ENCODE measurements around the gene EAF1.
"Not testable (repeated sequence)": the region's sequence is repeated elsewhere in the genome, so short reads cannot be mapped to it uniquely, and the experiment has no call there.

Gene EAF1

DNA sequence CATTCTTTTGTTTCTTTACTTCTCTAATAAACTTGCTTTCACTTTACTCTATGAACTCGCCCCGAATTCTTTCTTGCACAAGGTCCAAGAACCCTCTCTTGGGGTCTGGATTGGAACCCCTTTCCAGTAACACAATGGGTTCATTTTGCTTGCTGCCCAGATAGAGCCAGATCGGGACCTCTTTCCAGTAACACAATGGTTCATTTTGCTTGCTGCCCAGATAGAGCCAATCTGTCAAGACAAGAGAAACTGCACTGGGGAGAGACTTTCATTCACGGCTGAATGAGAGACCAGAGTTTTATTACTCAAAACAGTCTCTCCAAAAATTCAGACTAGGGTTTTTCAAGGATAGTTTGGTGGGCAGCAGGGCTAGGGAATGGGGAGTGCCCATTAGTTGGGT, 25.5 kb upstream of the EAF1 start:
- DNase-seq, result no peak

DNA sequence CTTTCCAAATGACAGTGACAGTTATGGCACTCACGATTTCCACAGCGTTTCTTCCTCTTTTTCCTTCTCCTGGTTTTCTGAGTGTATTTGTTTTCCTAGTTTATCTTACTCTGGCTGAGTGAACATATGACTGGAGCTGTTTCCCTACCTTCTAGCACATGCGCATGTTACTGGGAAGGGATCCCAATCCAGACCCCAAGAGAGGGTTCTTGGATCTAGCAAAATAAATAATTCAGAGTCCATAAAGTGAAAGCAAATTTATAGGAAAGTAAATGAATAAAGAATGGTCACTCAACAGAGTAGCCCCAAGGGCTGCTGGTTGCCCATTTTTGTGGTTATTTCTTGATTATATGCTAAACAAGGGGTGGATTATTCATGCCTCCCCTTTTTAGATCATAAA, 23.9 kb upstream of the EAF1 start:
- in situ Hi-C loops (cut with MboI; ENCODE audit: low pct_unique_long_range_greater_than_20kb, low sequenced_read_pairs), result loop anchor here (25.0 kb wide), 1 partner anchor 466 kb away; the partner anchor contains the start of gene NR2C2
- DNase-seq, result no peak

More for the DNA sequence above, 25.5 kb upstream of the EAF1 start:
- in situ Hi-C loops (cut with MboI; ENCODE audit: low pct_unique_long_range_greater_than_20kb, low sequenced_read_pairs), result loop anchor here (25.0 kb wide), 1 partner anchor 465 kb away; the partner anchor contains the start of gene NR2C2

DNA sequence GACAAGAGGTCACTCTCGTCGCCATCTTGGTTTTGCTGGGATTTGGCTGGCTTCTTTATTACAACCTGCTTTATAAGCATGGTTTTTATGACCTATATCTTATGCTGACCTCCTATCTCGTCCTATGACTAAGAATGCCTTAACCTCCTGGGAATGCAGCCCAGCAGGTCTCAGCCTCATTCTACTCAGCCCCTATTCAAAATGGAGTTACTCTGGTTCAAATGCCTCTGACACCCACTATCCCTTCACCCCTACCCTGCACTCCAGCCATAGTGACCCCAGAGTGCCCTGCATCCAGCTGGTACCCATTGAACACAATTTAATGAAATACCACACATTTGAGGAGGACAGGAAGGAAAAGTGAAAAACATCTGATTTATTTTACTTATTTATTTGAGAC, 23.4 kb upstream of the EAF1 start:
- in situ Hi-C loops (cut with MboI; ENCODE audit: low pct_unique_long_range_greater_than_20kb, low sequenced_read_pairs), result loop anchor here (25.0 kb wide), 1 partner anchor 467 kb away; the partner anchor contains the start of gene NR2C2
- no peak for DNase-seq

DNA sequence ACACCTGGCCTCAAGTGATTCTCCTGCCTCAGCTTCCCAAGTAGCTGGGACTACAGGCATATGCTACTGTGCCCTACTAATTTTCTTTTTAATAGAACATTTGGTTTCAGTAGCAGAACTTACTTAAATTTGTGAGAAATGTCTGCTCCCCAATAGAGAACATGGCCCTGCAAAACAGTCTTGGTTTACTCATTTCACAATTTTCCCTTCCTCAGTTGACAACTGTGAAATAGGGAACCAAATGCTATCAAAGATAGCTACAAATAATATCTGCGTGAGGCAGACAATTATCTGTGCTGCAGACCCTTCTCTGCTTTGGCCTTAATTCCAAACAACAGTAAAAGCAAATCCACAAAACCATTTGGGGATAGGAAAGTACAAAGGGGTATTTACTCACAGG, 22.6 kb upstream of the EAF1 start:
- in situ Hi-C loops (cut with MboI; ENCODE audit: low pct_unique_long_range_greater_than_20kb, low sequenced_read_pairs), result loop anchor here (25.0 kb wide), 1 partner anchor 467 kb away; the partner anchor contains the start of gene NR2C2
- DNase-seq, result no peak

DNA sequence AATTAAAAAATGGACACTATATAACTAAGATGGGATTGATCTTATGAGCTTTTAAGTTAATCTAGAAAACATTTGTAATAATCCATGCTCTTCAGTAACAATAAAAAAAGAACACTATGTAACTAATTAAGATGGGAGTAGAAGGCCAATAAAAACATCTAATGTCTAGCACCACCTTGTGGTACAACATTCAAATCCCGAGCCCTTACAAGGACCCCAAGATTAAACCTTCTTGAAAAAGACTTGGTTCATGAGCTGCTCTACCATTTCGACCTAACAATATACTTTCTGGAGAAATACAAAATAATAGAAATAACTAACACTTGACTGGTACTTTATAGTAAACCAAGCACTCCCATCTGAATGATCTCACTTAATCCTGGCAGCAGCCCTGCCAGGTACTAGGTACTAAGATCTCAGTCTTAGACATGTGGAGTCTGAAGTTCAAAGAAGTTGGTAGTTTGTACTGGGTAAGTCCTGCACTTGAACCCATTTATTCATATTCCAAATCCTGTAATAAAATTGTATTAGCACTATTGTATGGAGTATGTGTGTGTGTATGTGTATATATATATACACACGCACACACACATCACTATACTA, 21.8 kb upstream of the EAF1 start:
- in situ Hi-C loops (cut with MboI; ENCODE audit: low pct_unique_long_range_greater_than_20kb, low sequenced_read_pairs), result loop anchor here (25.0 kb wide), 1 partner anchor 468 kb away; the partner anchor contains the start of gene NR2C2
- DNase-seq, result peak; percentile 66

DNA sequence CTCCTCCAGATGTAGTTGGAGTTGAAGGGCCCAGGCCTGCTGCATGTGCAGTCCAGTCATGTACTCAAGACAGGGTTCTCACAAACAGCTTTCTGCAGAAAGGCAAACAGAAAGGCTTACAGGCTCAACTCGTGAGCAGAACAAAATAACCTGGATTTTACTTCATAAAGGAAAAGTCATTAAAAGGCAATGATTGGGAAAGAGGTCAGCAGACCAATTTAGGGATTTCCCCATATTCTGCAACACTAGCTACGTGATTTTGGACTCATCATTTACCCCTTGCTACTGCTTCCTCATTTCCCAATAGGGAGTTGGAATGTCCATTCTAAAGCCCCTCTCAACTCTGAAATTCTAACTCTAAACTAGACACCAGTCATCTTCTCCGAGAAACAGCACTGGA, 18.2 kb upstream of the EAF1 start:
- in situ Hi-C loops (cut with MboI; ENCODE audit: low pct_unique_long_range_greater_than_20kb, low sequenced_read_pairs), result loop anchor here (25.0 kb wide), 1 partner anchor 472 kb away; the partner anchor contains the start of gene NR2C2
- no peak for DNase-seq

DNA sequence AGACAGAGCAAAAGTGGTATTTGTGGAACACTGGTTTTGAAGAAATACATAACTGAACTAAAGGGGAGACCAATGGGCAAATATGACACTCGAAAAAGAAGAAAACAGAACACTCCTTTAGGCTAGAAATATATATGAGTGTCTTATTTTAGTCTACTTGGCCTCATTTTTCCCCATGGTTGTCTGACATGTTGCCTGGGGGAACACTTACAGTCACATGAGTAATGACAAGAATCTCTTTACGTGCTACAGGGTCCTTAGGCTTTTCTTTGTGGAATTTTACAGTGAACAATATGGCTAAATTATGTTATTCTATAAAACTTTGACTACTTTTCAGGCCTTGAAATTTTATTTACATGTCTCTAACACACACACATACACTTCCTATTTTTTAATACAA, 17.6 kb upstream of the EAF1 start:
- in situ Hi-C loops (cut with MboI; ENCODE audit: low pct_unique_long_range_greater_than_20kb, low sequenced_read_pairs), result loop anchor here (25.0 kb wide), 1 partner anchor 472 kb away; the partner anchor contains the start of gene NR2C2

DNA sequence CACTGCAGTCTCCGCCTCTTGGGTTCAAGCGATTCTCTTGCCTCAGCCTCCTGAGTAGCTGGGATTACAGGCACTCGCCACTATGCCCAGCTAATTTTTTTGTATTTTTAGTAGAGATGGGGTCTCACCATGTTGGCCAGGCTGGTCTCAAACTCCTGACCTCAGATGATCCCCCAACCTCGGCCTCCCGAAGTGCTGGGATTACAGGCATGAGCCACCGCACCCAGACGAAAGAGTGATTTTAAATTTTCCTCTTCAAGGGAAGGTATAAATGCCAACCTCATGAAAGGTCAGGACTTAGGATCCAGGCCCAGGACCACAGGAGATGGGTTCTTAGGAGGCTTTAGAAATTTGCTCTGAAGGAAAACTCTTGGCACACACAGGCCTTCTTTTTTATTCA, 16.4 kb upstream of the EAF1 start:
- in situ Hi-C loops (cut with MboI; ENCODE audit: low pct_unique_long_range_greater_than_20kb, low sequenced_read_pairs), result loop anchor here (25.0 kb wide), 1 partner anchor 474 kb away; the partner anchor contains the start of gene NR2C2
- not testable (repeated sequence) for DNase-seq

More for the DNA sequence above, 17.6 kb upstream of the EAF1 start:
- no peak for DNase-seq

DNA sequence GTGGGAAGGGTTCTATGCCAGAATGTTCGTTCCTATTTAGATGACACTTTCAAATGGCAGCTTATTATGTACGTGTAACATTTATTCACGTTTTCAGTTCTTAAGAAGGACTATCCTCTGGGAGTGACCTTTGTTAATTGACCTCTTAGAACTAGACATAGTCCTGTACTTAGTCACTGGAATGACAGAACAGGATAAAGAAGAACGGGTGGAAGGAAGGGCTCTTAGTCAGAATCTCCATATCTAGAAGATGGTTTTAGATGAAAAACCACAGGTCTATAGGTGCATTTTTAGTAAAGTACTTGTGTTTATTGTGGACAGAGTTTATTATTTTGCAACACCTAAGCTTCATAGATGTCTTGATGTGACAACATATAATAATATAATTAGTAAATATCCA, 6.5 kb upstream of the EAF1 start:
- in situ Hi-C loops (cut with MboI; ENCODE audit: low pct_unique_long_range_greater_than_20kb, low sequenced_read_pairs), result loop anchor here (25.0 kb wide), 1 partner anchor 484 kb away; the partner anchor contains the start of gene NR2C2
- DNase-seq, result no peak

DNA sequence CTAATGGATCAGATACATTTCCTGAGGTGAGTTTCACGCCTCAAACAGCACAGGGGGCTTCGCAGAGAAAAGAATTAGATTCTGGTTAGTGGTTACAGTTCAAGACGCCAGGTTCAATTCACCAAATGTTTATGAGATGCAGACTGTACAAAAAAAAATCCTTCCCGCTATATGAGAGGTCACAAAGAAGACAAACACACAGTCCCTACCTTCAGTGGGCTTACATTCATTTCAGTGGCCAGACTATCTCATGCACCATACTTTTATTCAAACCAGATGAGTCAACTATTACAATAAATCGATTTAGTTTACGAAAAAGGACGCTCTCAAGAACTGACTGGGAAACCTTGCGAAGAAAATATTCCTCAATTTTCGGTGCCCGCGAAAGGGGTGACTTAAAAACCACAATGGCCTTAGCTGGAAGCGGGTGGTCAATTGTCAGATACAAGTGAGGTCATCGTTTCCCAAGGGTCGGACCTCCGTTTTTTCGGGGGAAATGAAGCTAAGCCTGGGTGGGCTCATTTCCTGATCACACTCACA, 749 bp upstream of the EAF1 start:
- in situ Hi-C loops (cut with MboI; ENCODE audit: low pct_unique_long_range_greater_than_20kb, low sequenced_read_pairs), result no loop called here
- DNase-seq, result no peak

DNA sequence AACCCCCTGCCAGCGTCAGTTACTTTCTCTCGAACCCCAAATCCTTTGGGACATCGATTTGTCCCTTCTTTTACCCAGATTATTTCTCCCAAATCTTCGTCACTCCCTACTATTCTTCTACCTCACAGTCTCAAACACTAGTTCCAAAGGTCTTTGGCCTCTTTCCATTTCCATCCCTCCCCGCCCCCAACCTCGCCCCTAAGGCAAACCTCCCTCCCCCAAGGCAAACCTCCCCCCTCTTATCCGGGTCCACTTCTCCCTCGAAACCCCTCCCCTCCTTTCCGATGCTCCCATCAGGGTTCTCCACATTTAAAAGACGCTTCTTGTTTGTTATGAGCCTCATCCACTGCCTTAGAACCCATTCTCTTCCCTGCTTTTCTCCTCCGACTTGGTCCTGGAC, 583 bp downstream of the EAF1 start:
- DNase-seq, result no peak

DNA sequence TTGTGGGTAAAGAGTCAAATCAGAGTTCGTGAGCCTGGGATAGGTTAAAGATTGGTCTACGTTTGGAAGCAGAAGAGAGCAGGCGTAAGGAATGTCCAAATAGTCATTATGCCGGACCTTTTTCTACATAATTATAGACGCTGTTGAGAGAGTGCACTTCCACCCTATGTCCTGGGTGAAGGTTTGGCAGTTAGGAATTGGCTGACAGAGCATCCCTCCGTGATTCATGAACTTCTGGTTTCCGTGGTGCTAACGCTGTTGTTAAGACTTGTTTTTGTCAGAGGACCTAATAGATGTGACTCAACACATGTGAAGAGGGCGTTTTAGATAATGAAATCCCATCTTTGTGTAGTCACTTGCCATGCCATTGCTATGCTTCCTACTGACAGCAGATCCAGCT, 1.1 kb downstream of the EAF1 start:
- DNase-seq, result no peak

More for the DNA sequence above, 583 bp downstream of the EAF1 start:
- in situ Hi-C loops (cut with MboI; ENCODE audit: low pct_unique_long_range_greater_than_20kb, low sequenced_read_pairs), result no loop called here

DNA sequence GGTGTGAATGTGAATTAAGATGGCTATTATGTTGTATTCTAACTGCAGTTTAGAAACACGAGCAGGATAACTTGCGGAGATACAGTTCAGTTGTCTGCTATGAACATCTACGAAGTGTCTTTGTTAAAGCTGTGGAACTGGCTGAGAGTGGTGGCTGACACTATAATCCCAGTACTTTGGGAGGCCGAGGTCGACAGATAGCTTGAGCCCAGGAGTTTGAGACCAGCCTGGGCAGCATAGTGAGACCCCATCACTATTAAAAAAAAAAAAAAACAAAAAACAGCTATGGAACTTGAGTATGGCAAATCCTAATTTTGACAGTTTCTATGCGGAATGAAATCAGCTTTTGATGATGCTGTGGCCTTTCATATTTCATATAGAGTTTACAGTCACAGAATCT, 1.7 kb downstream of the EAF1 start:
- in situ Hi-C loops (cut with MboI; ENCODE audit: low pct_unique_long_range_greater_than_20kb, low sequenced_read_pairs), result no loop called here
- DNase-seq, result no peak

More for the DNA sequence above, 1.1 kb downstream of the EAF1 start:
- in situ Hi-C loops (cut with MboI; ENCODE audit: low pct_unique_long_range_greater_than_20kb, low sequenced_read_pairs), result no loop called here

DNA sequence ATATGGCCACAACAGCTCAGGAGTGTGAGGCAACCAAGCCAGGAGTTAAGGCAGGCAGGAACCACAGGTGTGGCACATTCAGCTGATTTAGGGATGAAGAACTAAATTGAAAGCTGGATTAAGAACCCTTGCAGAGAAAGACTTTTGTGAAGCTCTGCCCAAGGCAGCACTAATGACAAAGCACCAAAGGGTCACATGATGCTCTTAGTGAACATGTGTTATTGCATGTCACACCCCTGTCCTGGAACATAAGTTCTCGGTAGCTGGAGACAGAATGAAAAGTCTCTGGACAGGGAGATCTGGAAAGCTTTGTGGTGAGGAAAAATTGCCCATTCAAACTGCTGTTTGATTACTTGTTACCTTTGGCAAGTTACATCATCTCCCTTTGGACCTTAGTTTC, 3.2 kb downstream of the EAF1 start:
- no peak for DNase-seq
- in situ Hi-C loops (cut with MboI; ENCODE audit: low pct_unique_long_range_greater_than_20kb, low sequenced_read_pairs), result no loop called here

DNA sequence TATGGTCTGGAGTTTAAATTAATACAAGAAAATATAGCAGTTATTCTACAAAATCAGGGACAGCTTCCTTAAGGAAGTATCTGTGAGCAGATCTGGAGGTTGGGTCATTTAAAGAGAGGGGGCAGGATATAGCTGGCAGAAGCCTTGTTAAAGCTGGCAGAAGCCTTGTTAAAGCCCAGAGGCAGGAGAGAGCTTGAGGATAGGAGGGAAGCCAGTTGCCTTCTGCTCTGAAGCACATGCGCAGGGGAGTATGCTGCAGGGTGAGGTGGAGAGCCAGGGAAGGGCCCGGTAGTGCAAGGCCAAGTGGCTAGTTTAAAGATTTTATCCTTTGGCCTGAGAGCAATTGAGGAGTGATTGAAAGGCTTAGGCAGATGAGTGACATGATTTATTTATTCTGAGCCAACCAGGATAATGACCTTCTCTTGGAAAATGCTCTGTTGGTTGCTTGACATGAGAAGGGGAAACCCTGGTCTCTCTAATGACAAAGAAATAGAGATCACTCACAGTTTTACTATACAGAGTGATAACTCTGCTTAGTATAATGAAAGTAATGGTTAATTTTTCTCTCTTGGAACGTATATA, 3.9 kb downstream of the EAF1 start:
- in situ Hi-C loops (cut with MboI; ENCODE audit: low pct_unique_long_range_greater_than_20kb, low sequenced_read_pairs), result no loop called here
- DNase-seq, result no peak

DNA sequence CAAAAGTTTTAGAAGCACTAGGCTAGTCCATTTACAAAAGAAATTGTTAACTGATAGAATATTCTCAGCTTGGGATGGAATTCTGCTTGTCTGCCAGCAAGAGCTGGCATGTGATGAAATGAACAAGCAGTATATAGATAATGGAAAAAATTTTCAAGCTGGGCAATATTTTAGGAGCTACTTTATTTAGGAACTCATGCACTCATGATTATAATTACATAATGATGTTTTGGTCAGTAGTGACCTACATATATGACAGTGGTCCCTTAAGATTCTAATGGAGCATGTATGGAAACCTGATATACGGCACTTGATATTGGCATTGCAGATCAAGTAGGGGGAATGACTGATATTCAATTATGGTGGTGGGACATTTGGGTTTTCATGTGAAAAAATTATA, 6.1 kb downstream of the EAF1 start:
- in situ Hi-C loops (cut with MboI; ENCODE audit: low pct_unique_long_range_greater_than_20kb, low sequenced_read_pairs), result no loop called here

DNA sequence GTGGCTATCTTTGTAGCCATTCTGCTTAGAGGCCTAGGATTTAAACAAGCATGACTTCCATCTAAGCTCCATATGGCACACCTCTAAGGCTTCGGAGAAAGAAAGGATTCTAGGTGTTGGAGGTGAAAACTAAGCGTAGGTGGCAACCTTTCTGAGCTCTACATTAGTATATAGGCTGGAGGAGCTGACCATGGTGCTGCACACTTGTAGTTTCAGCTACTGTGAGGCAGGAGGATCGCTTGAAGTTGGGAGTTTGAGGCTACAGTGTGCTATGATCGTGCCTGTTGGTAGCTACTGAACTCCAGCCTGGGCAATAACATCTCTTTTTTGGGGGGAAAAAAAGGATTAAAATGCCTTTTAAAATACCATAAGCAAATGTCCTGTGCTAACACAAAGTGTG, 7.4 kb downstream of the EAF1 start:
- DNase-seq, result no peak
- in situ Hi-C loops (cut with MboI; ENCODE audit: low pct_unique_long_range_greater_than_20kb, low sequenced_read_pairs), result no loop called here

More for the DNA sequence above, 6.1 kb downstream of the EAF1 start:
- DNase-seq, result no peak

DNA sequence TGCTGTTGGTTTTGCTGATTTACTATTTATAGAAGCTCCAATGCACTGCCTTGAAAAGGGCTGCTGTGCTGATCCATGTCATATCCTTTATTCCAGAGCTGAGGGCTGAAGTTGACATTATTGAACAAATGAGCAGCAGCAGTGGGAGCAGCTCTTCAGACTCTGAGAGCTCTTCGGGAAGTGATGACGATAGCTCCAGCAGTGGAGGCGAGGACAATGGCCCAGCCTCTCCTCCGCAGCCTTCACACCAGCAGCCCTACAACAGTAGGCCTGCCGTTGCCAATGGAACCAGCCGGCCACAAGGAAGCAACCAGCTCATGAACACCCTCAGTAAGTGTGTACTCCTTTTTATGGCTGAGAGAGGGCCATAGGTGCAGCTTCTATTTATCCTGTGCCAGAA, 8.8 kb downstream of the EAF1 start:
- DNase-seq, result no peak
- in situ Hi-C loops (cut with MboI; ENCODE audit: low pct_unique_long_range_greater_than_20kb, low sequenced_read_pairs), result no loop called here

DNA sequence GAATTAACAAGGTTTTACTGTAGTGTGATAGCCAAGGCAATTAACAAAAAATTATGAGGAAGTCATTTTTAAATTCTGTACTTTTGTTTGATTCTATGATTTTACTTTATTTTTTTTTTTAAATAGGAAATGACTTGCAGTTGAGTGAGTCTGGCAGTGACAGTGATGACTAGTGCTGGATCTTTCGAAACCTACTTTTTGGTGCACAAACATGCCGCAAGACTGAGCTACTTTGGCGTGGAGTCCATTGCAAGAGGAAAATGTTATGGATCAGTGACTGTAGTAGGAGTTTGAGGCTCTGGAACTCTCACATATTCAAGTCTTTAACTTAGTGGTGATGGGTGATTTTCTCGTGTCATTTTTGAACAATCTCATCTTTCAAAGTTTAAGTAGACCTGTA, 11.6 kb downstream of the EAF1 start:
- in situ Hi-C loops (cut with MboI; ENCODE audit: low pct_unique_long_range_greater_than_20kb, low sequenced_read_pairs), result no loop called here
- no peak for DNase-seq

DNA sequence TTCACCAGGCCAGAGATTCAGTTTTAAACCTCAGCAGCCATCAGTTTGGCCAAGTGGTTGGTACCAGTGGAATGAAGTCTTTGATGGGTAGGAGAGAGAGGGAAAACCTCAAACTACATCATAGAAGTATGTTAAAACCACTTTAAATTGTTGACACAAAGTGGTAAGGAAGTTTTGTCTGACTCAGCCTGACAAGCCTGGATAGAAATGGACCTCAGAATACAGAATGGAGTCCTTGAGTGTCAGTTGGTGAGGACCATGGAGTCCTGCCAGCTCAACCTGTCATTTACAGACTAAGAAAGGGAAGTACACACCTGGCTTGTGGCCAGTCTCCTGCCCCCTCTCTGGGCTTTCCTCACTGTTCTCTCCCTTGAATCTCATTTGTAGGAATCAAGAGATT, 12.1 kb downstream of the EAF1 start:
- in situ Hi-C loops (cut with MboI; ENCODE audit: low pct_unique_long_range_greater_than_20kb, low sequenced_read_pairs), result no loop called here
- DNase-seq, result no peak
